Stimulated activated naive CD8-positive, alpha-beta T cell treated with anti-CD3 and anti-CD28 coated beads, Interleukin-15, amount 100 ng/mL, for 72 hours (primary cell): ENCODE data around the gene UPK1B.
A peak's percentile ranks its signal among the peaks of the same experiment; 100 is the strongest.
"Not testable (repeated sequence)": the region's sequence is repeated elsewhere in the genome, so short reads cannot be mapped to it uniquely, and the experiment has no call there.

Source experiments
- ATAC-seq: fragments of 150-1000 bp; cut with Tn5 transposase; 2 replicates; pipeline ENCODE4 v1.10.0; 2021; ENCODE audit warnings: mild to moderate bottlenecking, moderate library complexity
- DNase-seq, 2 donors: peaks; one replicate each; pipeline ENCODE4 v3.0.0; 2021 to 2022
- H3K27ac Mint-ChIP-seq, 2 donors: one replicate each; pipeline ENCODE4 v1.8.0; 2022; ENCODE audit warnings: mild to moderate bottlenecking in 2 of 2, mixed read lengths in 2 of 2, moderate library complexity in 2 of 2
- H3K27me3 Mint-ChIP-seq: one replicate; pipeline ENCODE4 v1.8.0; 2022; ENCODE audit warnings: mixed read lengths
- H3K4me1 Mint-ChIP-seq: one replicate; pipeline ENCODE4 v1.8.0; 2022; ENCODE audit warnings: mild to moderate bottlenecking, mixed read lengths
- H3K4me3 Mint-ChIP-seq, 2 donors: one replicate each; pipeline ENCODE4 v1.8.0; 2022; ENCODE audit warnings: mild to moderate bottlenecking in 2 of 2, mixed read lengths in 2 of 2, moderate library complexity in 1 of 2
- H3K9me3 Mint-ChIP-seq, 2 donors: one replicate each; pipeline ENCODE4 v1.8.0; 2022; ENCODE audit warnings: mixed read lengths in 2 of 2

UPK1B gene

DNA sequence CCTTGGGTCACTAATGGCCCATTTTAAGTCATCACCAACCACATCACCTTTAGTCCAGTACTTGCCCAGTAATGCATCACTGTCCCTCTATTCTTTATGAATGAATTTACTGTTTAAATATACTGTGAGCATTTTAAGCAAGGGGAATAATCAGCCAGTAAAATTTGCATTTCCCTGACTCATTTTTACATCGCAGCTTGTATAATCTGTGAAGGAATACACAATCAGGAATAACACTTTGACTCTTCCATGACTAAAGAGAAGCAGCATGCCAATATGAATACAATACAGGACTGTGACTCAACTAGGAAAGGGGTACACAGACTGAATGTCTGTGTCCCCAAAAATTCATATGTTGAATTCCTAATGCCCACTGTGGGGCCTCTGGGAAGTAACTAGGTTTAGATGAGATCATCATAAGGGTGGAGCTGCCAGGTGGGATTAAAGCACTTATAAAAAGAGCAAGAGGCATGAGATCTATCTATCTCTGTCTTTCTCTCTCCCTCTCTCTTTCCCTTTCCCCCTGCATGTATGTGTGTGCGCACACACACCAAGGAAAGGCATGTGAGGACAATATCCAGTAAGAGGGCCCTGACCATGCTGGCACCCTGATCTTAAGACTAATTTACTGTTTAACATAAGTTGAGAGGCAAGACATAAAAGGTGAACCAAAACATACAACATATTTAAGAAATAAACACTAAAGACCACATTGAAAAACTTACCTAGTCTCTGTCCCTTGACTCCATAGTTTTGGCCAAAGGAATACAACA, 55.2 kb downstream of the UPK1B start:
- ATAC-seq (no peak), DNase-seq (no peak)
- H3K4me3 Mint-ChIP-seq: no peak overlapping the region
- no peaks in the 10 kb centered on the region for H3K9me3 Mint-ChIP-seq
- no peaks in the 10 kb centered on the region for H3K27me3 Mint-ChIP-seq
- no peak overlapping the region for H3K27ac Mint-ChIP-seq
- peaks cover 9% of the 10 kb centered on the region for H3K4me1 Mint-ChIP-seq

DNA sequence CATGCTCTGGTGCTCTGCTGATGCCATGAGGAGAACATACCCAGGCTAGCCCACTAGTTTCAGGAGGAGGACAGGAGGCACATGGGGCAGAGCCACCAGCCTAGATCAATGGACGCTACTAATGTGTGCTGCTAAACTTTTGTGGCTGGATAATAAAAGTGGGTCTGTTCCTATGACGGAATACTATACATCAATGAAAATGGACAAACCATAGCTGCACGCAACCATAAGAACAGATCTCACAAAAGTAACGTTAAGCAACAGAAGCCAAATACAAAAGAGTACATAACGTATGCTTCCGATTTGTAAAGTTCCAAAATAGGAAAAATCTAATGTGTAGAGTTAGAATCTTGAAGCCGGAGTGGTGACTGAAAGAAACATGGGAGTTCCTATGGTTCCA, 55.8 kb downstream of the UPK1B start:
- no peak overlapping the region for H3K27ac Mint-ChIP-seq

DNA sequence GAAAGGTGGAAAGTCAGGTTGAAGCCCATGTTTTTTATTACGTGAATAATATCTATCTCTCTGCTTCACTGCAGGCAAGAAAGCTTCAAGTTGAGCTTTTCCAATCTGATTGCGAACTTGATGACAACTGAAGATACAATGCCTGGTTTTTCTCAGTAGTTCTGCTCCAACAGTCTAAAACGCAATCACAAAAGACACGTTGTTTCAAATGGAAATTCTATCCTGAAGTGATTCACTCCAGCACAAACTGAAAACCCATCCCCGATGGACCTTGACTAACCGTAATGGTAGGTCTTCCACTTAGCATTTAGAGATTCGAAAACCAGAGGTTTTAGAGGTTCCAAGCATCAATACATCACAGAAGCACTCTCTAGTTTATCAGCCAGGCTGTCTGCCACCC, 56.7 kb downstream of the UPK1B start:
- no peak for ATAC-seq
- no peak overlapping the region for H3K27ac Mint-ChIP-seq
- H3K4me1 Mint-ChIP-seq: peaks cover 15% of the 10 kb centered on the region
- H3K9me3 Mint-ChIP-seq: no peaks in the 10 kb centered on the region
- no peak overlapping the region for H3K4me3 Mint-ChIP-seq
- DNase-seq: no peak
- H3K27me3 Mint-ChIP-seq: no peaks in the 10 kb centered on the region

More for the DNA sequence above, 55.8 kb downstream of the UPK1B start:
- Mint-ChIP-seq H3K4me1 (peaks cover 9% of the 10 kb centered on the region), H3K9me3 (no peaks in the 10 kb centered on the region), H3K4me3 (no peak overlapping the region), H3K27me3 (no peaks in the 10 kb centered on the region)
- DNase-seq: no peak
- no peak for ATAC-seq

DNA sequence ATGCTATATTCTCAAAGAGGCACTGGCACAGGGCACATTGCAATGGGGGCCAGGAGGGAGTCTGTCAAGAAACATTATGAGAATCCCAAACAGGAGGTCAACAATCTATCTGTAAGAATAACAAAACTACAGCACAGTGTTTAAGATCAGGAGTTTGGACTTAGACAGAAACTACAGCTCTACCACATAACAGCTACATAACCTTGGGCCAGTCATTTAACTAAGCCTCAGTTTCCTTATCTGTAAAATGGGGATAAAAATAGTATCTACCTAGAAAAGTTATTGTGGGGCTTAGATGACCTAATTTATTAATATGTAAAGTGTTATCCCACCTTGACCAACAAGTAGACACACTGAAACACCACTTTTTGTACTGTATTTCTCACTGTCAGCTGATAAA, 57.3 kb downstream of the UPK1B start:
- Mint-ChIP-seq H3K27ac (no peak overlapping the region), H3K4me3 (no peak overlapping the region), H3K9me3 (no peaks in the 10 kb centered on the region), H3K4me1 (peaks cover 22% of the 10 kb centered on the region), H3K27me3 (no peaks in the 10 kb centered on the region)
- ATAC-seq: no peak
- no peak for DNase-seq

DNA sequence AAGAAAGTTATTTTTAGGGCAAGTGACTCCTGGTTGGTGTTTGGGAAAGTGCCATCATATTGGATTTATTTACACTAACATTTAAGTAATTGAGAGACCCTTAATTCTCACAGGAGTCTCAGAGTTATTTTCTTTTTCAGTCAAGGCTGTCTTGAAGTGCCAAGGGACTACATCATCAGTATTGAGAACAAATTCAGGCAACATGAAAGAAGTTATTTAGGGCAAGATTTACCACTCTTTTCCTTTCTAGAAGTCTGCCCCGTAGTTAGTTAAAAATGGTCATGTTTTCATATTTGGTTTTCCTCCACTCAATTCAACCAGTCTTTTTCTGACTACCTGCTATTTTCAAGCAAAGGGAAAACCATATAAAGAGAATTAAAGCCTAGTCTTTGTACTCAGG, 61.2 kb downstream of the UPK1B start:
- Mint-ChIP-seq H3K9me3 (no peaks in the 10 kb centered on the region), H3K27me3 (no peaks in the 10 kb centered on the region), H3K4me1 (peaks cover 35% of the 10 kb centered on the region), H3K4me3 (peak overlapping the region; percentile 8 to 42), H3K27ac (peak overlapping the region; percentile 59 to 82)
- DNase-seq (no peak), ATAC-seq (no peak)

DNA sequence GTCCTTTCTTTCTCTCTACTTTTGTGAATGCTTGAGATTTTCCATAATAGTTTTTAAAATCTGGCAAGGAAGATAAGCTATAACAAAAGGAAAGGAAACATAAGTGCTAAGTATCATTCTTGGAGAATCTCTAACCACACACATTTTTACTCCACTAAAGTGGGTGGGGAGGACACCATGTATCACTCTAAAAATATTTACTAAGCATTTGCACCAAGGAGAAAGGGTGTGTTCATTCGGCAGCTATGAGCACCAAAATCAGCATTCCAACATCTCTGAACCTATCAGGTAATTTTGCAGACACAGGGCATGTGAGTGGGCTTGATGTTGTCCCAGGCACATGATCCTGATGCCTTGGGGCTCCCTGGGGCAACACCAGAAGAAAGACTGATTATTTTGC, 61.8 kb downstream of the UPK1B start:
- Mint-ChIP-seq H3K9me3 (no peaks in the 10 kb centered on the region), H3K27me3 (no peaks in the 10 kb centered on the region), H3K27ac (no peak overlapping the region), H3K4me1 (peaks cover 40% of the 10 kb centered on the region), H3K4me3 (peak overlapping the region; percentile 8 to 42)
- DNase-seq: no peak
- ATAC-seq: no peak

DNA sequence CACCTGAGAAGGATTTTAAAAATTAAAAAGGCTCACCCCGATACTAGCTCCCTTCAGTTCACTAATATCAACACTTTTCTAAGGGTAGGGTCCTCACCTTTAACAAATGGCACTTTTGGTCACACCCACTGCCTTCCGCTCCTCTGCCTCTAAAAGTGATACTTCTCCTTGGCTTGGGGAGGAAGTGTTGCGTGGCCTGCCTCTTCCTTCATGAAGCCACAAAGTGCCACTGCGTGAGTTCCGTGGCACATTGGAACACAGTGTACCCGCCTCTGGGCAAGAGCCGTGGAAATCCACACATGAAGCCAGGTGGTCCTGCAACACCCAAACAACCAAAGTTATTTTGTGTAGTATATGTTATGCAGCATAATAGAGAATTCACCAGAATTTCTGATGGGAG, 63.4 kb downstream of the UPK1B start:
- H3K27me3 Mint-ChIP-seq: no peaks in the 10 kb centered on the region
- ATAC-seq: no peak
- no peak for DNase-seq
- no peaks in the 10 kb centered on the region for H3K9me3 Mint-ChIP-seq
- peak overlapping the region; percentile 43 to 48 for H3K27ac Mint-ChIP-seq
- H3K4me3 Mint-ChIP-seq: peak overlapping the region; percentile 4 to 29
- peaks cover 50% of the 10 kb centered on the region for H3K4me1 Mint-ChIP-seq

DNA sequence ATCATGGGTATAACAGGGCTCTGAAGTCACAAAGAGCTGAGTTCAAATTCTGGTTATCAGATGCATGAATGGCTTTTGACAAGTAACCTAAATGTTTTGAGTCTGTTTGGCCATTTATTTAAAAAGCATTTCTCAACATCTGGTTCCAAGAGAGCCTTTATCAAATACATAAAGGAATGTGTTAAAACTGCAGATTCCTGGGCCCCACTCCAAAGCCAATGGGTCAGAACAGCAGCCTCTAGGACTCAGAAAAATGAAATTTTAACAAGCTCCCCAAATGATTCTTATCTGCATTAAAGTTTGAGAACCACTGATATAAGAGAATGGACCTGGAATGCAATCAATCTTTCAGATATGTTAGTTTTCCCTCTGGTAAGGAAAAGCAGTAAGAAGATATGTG, 63.9 kb downstream of the UPK1B start:
- Mint-ChIP-seq H3K27me3 (no peaks in the 10 kb centered on the region), H3K27ac (peak overlapping the region in 1 of 2 donors; percentile 43), H3K9me3 (no peaks in the 10 kb centered on the region), H3K4me1 (peaks cover 50% of the 10 kb centered on the region), H3K4me3 (peak overlapping the region in 1 of 2 donors; percentile 4)
- no peak for DNase-seq
- no peak for ATAC-seq

DNA sequence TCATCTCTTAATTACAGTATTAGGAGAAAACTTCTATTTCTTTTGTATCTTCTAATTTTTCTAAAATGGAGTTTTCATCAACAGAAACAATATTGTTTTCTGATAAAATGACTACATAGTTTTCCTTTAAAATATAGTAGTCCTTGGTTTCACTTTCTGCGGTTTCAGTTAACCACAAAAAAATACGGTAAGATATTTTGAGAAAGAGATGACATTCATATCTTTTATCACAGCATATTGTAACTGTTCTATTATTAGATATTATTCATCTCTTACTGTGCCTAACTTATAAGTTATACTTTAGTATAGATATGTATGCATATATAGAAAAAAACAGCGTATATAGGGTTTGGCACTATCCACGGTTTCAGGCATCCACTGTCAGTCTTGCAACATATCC, 65.0 kb downstream of the UPK1B start:
- peak overlapping the region in 1 of 2 donors; percentile 54 for H3K4me3 Mint-ChIP-seq
- no peak overlapping the region for H3K27ac Mint-ChIP-seq
- no peaks in the 10 kb centered on the region for H3K27me3 Mint-ChIP-seq
- DNase-seq: no peak
- peaks cover 50% of the 10 kb centered on the region for H3K4me1 Mint-ChIP-seq
- H3K9me3 Mint-ChIP-seq: no peaks in the 10 kb centered on the region
- no peak for ATAC-seq

DNA sequence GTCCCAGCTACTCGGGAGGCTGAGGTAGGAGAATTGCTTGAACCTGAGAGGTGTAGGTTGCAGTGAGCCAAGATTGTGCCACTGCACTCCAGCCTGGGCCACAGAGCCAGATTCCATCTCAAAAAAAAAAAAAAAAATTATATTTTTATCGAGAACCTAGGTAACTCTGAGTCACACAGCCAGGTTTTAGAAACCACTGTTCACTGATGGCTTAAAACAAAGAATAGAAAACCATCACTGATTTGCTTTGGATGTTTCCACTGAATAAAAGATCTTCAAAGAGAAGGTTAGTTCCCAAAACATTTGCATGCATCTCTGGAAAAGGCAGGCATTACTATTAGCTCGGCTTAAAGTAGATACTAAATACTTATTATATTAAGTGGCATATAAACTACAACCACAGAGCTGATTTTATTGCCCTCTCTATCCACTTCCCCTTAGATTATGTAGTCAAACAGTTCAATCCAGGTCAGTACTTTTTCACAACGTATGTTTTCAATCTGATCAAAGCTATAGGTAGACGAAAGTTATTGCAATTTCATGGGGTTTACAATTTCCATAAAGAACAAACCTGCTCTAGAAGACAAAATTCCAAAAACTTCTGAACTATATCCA, 65.9 kb downstream of the UPK1B start:
- H3K27me3 Mint-ChIP-seq: no peaks in the 10 kb centered on the region
- peak overlapping the region; percentile 88 to 91 for H3K4me3 Mint-ChIP-seq
- H3K4me1 Mint-ChIP-seq: peaks cover 50% of the 10 kb centered on the region
- H3K9me3 Mint-ChIP-seq: no peaks in the 10 kb centered on the region
- H3K27ac Mint-ChIP-seq: peak overlapping the region; percentile 93 to 94
- DNase-seq (no peak), ATAC-seq (no peak)

DNA sequence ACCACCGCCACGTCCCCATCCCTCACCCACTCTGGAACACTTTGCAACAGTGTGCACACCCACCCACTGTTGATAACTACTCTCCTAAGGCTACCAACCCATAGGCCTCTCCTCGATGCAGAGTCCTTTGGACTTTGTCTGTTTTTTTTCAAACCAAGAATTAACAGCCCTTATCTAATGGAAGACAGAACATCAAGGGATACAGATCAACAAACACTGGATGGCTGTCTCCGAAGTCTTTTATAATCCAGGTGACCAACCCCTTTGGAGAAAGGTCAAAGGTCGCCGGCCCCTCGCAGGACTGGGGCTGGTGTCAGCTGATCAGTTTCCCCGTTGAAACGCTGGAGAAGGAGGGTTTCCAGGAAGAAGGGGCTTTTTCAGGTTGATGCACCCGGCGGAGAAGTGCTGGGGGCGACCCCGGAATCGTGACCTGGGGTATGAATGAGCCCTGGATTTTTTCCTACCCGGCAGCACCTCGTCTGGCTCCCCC, 66.7 kb downstream of the UPK1B start:
- H3K27ac Mint-ChIP-seq: peak overlapping the region; percentile 93 to 94
- H3K4me3 Mint-ChIP-seq: peak overlapping the region; percentile 88 to 91
- no peaks in the 10 kb centered on the region for H3K27me3 Mint-ChIP-seq
- DNase-seq (peak in 1 of 2 donors; percentile 42), ATAC-seq (peak; percentile 46)
- H3K4me1 Mint-ChIP-seq: peaks cover 48% of the 10 kb centered on the region
- no peaks in the 10 kb centered on the region for H3K9me3 Mint-ChIP-seq

DNA sequence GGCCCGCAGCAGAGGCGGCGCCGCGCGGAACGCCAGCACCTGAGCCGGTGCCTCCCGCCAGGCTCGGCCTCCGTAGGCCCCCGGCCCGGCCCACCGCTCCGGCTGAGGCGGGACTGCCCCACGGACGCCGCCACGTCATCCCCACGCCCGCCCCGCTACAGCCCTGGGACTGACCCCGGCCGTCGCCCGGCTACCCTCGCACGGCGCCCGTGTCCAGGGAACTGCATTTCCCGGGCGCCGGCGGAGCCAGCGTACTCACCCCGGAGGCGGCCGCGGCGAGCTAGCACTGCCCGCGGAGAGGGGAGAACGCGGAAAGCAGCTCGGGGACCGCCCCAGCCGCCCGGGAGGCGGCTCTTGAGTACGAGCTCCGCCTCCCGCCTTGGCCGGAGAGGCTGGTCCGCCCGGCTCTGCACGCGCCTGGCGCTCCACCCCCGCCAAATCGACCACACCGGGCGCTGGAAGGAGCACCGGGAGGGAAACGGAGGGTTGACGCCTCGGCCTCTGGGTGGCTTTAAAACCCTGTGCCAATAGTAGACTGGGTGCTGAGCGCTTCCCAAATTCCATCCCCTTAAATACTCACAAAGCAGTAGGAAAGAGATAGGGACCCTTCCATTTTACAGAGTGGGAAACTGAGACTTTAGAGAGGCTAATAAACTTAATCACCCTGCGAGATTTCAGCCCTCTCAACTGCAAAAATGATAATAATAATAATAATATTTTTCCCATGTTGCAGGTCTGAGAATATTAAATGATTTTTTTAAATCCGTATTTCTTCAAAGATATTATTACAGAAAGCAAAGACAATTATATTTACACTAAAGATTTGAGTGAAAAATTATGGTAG, 67.4 kb downstream of the UPK1B start, which contains the start of gene B4GALT4:
Gene B4GALT4, minus strand, starts transcription at position 288 of the 844 bp plus-strand sequence. CDS start 10,779 bp downstream, outside the sequence.
- H3K4me1 Mint-ChIP-seq: peaks cover 45% of the 10 kb centered on the region
- no peaks in the 10 kb centered on the region for H3K27me3 Mint-ChIP-seq
- H3K9me3 Mint-ChIP-seq: peaks cover 0 to 2% of the 10 kb centered on the region in 2 donors
- H3K4me3 Mint-ChIP-seq: peak within 1 kb of the TSS; percentile 88 to 91
- peak within 1 kb of the TSS; percentile 93 to 94 for H3K27ac Mint-ChIP-seq
- DNase-seq (peak; percentile 81), ATAC-seq (peak; percentile 85)

DNA sequence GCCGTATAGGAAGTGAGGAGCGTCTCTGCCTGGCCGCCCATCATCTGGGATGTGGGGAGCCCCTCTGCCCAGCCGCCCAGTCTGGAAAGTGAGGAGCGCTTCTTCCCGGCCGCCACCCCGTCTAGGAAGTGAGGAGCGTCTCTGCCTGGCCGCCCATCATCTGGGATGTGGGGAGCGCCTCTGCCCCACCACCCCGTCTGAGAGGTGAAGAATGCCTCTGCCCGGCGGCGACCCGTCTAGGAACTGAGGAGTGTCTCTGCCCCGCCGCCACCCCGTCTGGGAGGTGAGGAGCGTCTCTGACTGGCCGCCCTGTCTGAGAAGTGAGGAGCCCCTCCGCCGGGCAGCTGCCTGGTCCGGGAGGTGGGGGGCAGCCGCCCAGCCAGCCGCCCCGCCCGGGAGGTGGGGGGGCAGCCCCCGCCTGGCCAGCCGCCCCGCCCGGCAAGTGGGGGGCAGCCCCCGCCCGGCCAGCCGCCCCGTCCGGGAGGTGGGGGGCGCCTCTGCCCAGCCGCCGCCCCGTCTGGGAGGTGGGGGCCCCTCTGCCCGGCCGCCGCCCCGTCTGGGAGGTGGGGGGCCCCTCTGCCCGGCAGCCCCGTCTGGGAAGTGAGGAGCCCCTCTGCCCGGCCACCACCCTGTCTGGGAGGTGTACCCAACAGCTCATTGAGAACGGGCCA, 69.1 kb downstream of the UPK1B start:
- not testable (repeated sequence) for H3K27me3 Mint-ChIP-seq, H3K4me3 Mint-ChIP-seq, DNase-seq, ATAC-seq
- H3K9me3 Mint-ChIP-seq: peaks cover 8 to 19% of the 10 kb centered on the region in 2 donors
- H3K27ac Mint-ChIP-seq: peak overlapping the region in 1 of 2 donors; percentile 59
- H3K4me1 Mint-ChIP-seq: peaks cover 28% of the 10 kb centered on the region

DNA sequence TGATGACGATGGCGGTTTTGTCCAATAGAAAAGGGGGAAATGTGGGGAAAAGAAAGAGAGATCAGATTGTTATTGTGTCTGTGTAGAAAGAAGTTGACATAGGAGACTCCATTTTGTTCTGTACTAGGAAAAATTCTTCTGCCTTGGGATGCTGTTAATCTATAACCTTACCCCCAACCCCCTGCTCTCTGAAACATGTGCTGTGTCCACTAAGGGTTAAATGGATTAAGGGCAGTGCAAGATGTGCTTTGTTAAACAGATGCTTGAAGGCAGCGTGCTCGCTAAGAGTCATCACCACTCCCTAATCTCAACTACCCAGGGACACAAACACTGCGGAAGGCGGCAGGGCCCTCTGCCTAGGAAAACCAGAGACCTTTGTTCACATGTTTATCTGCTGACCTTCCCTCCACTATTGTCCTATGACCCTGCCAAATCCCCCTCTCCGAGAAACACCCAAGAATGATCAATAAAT, 69.7 kb downstream of the UPK1B start:
- Mint-ChIP-seq H3K9me3 (peaks cover 11 to 23% of the 10 kb centered on the region in 2 donors), H3K4me1 (peaks cover 28% of the 10 kb centered on the region)
- not testable (repeated sequence) for H3K27me3 Mint-ChIP-seq, H3K4me3 Mint-ChIP-seq, ATAC-seq, H3K27ac Mint-ChIP-seq, DNase-seq

DNA sequence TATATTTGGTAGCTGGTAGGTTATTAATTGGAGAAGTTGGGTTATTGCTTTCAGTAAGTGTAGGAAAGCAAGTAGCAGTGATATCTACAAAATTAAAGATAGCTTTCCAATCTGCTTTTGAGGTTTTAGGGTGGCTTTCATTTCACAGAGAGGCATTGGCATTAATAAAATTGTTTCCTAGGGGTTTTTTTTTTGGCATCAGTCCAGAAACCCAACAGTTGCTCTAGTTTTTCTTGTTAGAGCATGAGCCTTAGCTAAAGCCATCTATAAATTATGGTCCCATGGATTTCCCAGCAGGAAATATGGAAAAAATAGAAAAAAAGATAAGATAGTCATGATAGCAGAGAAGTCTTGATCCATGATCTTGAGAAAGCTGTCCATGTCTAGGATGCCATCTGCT, 70.3 kb downstream of the UPK1B start:
- ATAC-seq (no peak), DNase-seq (no peak)
- Mint-ChIP-seq H3K27ac (no peak overlapping the region), H3K4me3 (no peak overlapping the region), H3K9me3 (peaks cover 13 to 26% of the 10 kb centered on the region in 2 donors), H3K4me1 (peaks cover 28% of the 10 kb centered on the region), H3K27me3 (no peaks in the 10 kb centered on the region)
